LNCAP (cell line): Measurements from ENCODE around the gene APCDD1L.

Experiments used
- TF ChIP-seq, protein P1 (sequence below): fragments of 450-650 bp; IDR thresholded peaks from 2 replicates; pipeline ENCODE4 v1.5.1; 2017; ENCODE audit warnings: mild to moderate bottlenecking

Gene APCDD1L

DNA sequence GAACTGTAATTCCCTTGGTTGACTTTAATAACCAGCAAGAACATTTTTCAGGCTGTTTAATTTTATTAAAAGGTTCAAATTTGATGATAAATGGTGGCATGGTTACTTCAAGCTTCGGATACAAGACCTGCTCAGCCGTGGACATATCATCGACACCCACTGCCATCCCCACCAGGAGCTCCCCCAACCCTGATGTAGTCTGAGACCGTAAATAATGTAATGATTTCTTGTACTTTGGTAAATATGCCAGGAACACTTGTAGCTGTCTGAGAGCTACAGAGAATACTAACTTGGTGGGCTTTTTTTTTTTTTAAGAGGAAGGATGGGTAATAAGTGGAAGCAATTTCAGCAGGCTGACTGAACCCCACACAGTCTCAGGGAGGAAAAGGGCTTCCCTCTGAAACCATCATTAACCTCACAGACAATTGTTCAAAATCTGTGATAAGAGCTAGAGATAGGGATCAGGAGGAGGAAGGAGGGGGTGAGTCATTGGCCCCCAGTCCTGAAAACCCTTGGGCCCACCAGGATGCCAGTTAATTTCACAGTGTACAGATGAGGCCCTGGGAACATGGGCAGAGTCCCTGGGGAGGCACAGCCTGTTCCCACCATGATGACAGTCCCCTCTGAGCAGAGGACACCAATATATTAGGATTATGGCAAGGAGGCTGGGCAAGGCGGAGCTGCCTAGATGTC is 56.0 kb downstream of the APCDD1L start:
- TF ChIP-seq, protein P1, sequence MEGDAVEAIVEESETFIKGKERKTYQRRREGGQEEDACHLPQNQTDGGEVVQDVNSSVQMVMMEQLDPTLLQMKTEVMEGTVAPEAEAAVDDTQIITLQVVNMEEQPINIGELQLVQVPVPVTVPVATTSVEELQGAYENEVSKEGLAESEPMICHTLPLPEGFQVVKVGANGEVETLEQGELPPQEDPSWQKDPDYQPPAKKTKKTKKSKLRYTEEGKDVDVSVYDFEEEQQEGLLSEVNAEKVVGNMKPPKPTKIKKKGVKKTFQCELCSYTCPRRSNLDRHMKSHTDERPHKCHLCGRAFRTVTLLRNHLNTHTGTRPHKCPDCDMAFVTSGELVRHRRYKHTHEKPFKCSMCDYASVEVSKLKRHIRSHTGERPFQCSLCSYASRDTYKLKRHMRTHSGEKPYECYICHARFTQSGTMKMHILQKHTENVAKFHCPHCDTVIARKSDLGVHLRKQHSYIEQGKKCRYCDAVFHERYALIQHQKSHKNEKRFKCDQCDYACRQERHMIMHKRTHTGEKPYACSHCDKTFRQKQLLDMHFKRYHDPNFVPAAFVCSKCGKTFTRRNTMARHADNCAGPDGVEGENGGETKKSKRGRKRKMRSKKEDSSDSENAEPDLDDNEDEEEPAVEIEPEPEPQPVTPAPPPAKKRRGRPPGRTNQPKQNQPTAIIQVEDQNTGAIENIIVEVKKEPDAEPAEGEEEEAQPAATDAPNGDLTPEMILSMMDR, result no peak

DNA sequence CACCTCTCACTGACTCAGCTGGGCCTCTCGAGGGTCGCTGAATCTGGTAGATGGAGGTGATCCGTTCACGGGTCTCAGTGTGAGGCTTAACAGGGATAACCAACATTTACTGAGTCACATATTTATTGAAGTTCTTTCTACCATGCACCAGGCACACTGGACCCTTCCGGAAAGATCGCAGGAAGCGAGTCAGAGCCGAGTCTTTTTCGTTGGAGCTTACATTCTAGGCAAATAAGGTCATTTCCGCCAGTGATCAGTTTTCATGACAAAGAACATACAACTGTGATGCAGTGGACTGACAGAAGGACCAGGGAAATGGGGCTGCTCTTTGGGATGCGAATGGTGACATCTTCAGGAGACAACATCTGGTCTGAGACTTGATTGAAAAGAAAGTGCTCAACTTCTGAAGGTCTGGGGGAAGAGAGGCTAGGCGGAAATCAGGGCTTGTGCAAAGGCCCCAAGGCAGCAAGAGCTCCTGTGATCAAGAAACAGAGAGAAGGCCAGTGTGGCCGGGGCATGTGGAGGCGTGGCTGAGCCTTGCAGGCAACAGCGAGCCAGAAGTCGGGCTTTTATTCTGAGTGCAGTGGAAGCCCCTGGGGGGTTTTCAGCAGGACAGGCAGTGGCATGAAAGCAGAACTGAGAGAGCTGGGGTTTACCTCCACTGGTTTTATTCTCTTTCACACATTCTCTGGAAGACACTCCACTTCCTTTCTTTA is 56.7 kb downstream of the APCDD1L start:
- TF ChIP-seq, protein P1, result no peak

DNA sequence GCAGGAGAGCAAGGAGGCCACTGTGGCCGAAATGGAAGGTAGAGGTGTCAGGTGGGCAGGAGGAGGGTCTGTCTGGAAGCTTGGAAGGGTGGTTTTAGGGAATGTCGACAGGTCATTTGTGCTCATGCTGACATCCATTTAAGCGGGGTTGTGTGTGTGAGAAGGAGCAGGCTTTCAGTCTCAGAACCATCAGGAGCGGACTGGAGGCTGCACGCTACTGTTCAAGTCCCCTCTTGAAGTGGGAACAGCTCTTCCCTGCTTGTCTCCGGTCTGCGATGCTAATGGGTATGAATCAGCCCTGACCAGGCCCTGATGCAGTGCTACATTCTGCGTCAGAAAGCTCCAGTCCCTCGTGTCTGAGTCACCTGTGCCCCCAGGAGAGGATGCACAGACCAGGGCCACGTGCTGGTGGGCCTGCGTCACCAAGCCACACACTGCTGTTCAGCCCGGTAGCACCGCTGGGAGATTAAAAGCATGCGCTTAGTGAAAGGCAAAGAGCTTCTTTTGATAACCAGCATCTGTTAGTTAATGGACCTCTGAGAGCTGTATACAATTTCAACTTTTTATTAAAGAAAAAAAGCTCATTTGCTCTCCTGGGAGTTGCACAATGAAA is 58.0 kb downstream of the APCDD1L start:
- TF ChIP-seq, protein P1, result no peak

DNA sequence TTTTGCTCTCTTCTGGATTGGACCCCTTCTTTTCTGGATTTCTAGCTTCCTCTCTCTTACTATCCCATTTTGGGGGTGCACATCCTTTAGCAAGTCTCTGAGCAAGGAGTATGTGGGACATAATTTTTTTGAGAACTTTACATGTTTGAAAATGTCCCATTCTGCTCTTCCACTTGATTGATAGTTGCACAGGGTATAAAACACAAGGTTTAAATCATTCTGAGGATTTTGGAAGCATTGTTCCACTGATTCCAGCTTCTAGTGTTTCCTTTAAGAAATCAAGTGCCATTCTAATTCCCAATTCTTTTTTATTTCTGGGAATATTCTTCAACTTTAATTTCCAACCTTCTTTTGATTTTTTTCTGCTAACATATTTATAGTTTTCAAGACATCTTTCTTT is 60.7 kb downstream of the APCDD1L start:
- TF ChIP-seq, protein P1, result no peak

DNA sequence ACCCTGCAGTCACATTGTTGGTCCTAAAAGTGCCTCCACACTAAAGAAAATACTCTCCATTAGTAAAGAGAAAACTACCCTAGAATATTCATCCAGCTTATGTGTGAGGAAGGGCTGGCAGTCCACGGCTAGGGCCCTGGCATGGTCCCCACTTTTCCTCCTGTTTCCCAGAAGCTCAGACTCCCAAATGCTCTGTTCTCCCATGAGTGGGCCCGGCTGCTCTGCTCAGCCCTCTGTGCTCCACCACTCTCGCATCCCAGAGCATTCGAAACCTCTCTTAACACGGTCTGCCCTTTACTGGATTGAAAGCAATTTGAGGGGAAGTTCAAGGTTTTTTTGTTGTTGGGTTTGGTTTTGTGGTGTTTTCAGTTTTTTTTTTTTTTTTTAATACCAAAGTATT is 61.8 kb downstream of the APCDD1L start:
- TF ChIP-seq, protein P1, result no peak

DNA sequence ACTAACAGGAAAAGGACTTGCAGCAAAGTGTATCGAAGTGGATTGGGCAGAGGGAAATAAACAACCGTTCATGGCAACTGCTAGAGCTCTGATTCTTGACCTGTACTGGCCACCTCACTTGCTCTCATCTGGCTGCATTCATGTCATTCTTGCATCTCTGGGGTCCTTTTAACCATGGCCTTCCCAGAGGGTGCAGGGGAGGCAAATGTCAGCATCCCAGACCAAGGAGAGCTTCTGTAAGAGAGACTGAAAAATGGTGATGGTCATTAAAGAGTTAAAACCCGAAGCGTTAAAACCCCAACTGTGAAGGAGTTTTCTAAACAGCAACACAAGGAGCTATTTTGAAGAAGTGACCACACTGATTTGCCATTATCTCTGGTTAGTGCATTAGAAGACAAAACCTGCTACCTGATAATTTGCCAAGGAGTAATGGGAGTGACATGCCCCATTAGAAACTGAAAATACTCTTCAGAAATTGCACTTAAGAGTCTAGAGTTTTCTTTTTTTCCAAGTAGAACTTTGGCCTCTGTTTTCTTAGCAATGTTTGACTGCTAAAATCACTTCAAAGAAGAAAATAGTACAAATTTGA is 62.4 kb downstream of the APCDD1L start:
- TF ChIP-seq, protein P1, result no peak

DNA sequence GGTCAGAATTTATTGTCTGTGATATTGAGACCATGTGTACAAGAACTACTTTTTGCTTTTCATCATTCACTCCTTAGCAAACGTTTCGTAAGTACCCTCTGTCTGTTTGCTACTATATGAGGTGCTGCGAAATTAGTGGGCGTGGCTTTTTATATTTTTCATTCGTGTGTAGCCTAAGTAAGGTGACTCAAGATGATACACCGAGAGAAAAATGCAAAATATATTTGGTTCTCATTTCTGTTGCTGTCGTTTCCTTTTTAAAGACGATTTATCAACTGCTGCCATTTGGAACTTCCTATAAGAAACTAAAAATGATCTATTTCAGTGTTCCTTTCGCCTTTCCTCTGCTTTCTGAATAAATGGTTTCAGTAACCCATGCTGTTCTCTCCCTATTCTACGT is 64.9 kb downstream of the APCDD1L start:
- TF ChIP-seq, protein P1, result no peak
